GM19463 (cell line): ENCODE results near the gene CREB3L1.

Source experiments
- ATAC-seq: cut with Tn5 transposase; IDR thresholded peaks from one replicate; pipeline ENCODE4 v1.9.1; 2021; ENCODE audit warnings: mild to moderate bottlenecking, moderate library complexity; ENCODE audit not compliant: unreplicated experiment

CREB3L1 gene

GRCh38 chr11:46321757-46322156, 44.3 kb downstream of the CREB3L1 start:
- ATAC-seq: no peak

DNA sequence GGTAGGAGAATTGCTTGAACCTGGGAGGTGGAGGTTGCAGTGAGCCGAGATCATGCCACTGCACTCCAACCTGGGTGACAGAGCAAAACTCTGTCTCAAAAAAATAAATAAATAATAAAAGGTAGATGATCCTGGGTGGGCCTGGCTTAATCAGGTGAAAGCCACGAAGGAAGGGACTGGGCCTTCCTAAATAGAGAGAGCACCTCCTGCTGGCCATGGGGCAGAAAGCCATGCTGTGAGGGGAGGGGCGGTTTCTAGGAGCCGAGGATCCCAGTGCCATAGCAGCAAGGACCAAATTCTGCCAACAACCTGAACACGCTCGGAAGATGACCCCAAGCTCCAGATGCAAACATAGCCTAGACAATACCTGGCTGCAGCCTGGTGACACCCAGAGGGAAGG, 45.3 kb downstream of the CREB3L1 start:
- ATAC-seq: no peak

DNA sequence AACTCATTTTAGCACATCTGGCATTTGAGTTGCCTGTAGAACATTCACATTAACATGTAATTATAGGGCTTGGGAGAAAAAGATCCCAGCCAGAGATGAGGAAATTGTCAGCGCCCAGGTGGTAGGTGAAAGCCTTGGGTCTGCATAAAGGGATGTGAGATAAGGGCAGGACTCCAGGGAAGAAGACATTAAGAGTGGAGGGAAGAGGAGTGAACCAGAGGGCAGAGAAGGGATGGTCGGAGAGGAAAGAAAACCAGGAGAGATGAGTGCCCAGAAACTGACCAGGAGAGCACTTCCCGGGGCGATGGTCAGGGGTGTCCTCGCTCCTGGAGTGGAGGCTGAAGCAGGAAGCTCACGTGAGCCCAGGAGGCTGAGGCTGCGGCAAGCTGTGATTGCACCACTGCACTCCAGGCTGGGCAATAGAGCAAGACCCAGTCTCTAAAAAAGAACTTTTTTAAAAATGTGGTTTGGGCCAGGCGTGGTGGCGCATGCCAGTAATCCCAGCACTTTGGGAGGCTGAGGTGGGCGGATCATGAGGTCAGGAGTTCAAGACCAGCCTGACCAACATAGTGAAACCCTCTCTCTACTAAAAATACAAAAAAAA, 49.5 kb downstream of the CREB3L1 start:
- no peak for ATAC-seq

GRCh38 chr11:46327829-46328228, 50.4 kb downstream of the CREB3L1 start:
- ATAC-seq: no peak

GRCh38 chr11:46330154-46330553, 52.7 kb downstream of the CREB3L1 start:
- no peak for ATAC-seq

DNA sequence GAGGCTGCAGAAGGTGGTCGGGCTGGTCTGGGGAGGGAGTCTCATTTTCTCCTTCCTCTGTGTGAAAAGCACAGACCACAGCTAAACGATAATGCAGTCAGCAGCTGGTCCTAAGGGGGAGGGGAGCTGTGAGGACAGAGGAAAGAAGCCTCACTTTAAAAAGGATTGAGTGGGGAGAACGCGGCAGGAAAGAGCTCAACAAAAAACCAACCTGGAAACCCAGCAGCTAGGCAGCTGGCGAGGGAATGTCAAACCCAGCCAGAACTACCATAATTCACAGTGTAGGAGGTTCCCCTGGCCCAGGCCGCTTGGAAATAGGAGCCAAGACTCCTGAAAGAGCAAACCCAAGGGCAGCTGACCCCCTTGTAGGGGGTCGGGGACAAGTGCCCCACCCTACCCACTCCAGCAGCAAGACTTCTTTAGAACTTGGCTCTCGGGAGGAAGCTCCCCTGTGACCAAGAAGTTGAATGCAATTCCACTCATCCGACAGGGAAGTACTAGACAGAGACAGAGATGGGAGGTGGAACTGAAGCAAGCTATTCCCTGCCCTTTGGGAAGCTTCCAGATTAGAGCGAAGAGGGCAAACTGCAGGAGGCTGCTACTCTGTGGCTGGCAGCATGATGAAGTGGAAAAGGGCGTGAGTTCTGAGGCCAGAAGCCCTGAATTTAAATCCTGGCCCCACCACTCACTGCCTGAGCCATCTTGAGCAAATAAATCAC, 53.3 kb downstream of the CREB3L1 start:
- ATAC-seq: no peak

DNA sequence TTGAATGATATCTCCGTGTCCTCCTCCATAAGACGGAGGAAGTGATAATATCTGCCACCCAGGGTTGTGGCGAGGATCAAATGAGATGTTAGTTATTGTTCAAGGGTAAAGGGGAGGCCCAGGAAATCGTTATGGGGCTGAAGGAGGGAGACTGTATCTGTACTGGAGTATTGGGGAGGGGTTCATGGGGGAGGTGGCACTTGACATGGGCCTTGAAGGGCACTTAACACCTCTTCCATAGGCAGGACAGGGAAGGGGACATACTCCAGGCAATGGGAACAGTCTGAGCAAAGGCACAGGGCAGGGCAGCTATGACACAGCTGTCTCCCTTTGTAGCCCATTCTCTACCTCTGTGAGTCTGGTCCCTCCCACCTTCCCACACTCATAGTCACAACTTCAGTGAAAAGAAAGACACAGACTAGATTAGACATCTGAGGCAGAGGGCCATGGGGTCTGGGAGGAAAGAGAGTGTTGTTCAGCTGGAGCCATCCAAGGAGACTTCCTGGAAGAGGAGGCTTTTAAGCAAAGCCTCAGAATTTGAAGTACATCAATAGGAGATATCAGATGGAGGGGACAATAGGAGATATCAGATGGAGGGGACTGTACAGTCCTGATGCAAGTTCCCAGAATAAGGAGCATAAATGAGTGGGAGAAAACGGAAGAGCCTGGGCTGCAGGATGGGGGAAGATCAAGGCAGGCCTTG, 54.0 kb downstream of the CREB3L1 start:
- ATAC-seq: no peak

- ATAC-seq: no peak
These were observed 54.7 kb downstream of the CREB3L1 start for GRCh38 chr11:46332093-46332567.

- ATAC-seq: no peak
These were observed 55.3 kb downstream of the CREB3L1 start for GRCh38 chr11:46332568-46333393.

DNA sequence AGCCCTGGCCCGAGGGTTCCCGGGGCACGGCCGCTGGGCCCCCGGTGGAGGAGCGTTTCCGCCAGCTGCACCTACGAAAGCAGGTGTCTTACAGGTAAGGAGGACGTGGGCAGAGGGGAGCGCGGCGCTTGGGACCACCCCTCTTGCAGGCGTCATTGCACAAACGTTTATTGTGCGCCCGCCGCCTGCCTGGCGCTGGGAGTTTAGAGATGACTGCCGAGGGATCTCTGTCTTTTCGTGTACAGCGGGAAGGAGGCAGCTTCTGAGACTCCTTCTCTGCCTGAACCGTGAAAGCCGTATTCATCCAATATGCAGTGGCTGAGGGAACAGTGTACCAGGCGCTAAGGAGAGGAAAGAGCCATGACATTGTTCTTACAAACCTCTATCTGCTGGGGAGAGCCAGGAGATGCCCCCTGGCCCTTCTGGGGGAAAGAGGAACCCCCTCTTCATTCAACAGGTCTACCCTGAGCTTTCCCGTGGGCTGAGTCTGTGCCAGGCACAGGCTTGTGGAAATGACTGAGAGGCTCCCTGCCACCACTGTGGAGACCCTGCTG, 56.0 kb downstream of the CREB3L1 start:
- no peak for ATAC-seq

DNA sequence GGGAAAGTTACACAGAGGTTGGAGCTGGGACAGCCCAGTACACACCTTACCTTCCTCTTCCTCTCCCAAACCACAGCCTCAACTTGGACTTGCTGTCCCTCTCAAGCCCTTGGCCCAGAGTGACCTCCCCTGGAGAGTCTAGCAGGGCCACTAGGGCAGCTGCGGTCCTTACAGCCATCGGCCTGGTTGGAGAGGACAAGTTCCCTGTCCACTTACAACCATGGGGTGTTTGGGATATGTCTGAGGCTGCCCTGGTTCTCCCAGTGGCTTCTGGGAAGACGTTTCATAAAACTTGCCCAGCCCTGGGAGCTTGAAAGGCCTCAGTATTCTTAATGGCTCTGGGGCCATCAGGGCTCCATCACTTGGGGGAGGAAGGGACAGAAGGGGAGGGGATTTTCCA, 56.7 kb downstream of the CREB3L1 start:
- no peak for ATAC-seq

DNA sequence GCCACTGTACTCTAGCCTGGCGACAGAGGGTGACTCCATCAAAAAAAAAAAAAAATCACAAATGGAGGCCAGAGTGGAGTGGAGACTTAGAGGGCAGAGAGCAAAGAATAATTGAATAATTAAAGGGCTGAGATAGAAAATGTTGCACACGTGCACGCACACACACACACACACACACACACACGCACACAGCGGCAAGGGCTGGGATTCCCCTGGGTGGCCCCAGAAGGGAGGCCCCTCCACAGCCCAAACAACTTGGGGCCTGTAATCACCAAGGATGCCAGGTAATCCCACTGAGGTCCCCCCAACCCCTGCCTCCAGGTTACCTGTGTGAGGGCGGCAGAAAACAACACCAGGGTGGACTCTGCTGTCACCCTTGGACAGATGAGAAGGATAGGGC, 57.8 kb downstream of the CREB3L1 start:
- no peak for ATAC-seq

DNA sequence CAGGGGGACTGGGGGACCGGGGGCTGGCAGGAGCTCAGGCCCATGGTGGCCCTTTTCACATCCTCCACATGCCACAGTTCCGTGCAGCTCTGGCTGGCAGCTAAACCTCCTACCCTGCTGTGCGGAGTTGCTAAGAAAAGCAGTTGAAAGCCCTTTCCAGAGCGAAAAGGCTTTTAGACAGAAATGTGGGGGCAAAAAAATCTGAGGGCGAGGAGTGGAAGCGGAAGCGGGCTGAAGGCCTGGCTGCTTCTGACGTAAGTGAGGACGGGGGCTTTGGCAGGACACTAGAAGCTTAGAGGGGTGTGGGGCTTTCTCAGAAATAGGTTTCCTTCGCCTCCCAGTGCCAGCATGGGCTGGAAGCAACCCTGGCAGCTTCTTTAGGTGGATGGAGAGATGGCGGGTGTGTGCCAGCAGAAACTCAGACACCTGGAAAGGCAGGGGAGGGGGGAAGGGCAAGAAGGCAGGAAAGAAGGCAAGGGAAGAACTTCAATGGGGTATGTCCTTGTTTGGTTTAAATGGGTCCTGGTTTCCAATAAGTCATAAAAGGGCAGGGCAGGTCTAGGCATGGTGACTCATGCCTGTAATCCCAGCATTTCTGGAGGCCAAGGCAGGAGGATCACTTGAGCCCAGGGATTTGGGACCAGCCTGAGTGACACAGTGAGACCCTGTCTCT, 58.6 kb downstream of the CREB3L1 start:
- no peak for ATAC-seq

GRCh38 chr11:46336563-46337180, 59.2 kb downstream of the CREB3L1 start:
- ATAC-seq: no peak

GRCh38 chr11:46337626-46338345, 60.3 kb downstream of the CREB3L1 start:
- no peak for ATAC-seq

DNA sequence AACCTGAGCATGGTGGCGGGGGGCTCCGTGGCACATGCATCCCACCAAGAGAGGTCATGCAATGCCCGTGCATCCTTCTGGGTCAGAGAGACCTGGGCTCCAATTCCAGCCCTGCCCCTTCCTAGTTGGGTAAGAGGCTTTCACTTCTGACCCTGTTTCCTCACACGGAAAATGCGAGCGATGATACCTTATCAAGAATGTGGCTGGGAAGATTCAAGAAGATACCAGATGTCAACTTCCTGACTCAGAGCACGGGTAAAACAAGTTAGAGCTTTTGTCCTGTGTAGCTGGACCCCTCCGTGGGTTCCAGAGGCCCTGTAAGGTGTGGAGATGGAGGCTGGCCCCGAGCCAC, 61.1 kb downstream of the CREB3L1 start:
- no peak for ATAC-seq

- no peak for ATAC-seq
These were observed 61.7 kb downstream of the CREB3L1 start for GRCh38 chr11:46338988-46339666.

GRCh38 chr11:46339816-46340215, 62.4 kb downstream of the CREB3L1 start:
- ATAC-seq: no peak

DNA sequence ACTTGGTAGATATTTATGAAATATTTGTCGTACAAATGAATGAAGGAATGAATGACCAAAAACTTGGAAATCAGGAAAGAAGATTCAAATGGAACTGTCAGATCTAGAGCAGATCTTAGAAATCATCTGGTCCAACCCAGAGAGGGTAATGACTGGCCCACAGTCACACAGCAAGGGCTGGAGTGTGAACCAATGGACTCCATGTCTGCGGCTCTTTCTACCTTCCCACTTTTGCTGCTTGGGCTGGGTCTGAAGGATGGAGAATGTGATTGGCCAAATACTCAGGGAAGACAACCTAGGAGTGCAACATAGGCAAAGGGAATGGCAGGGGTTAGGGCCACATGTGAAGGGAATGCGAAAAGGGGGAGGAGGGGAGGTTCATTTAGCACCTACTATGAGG, 64.0 kb downstream of the CREB3L1 start:
- ATAC-seq: no peak
